OCI-LY1 (cell line): ENCODE results near the gene CARD11.

Experiments used
- CTCF ChIP-seq: fragments of 200-600 bp; sonication (generic), shearing (Covaris generic); IDR thresholded peaks from 2 replicates; pipeline ENCODE4 v1.5.1; 2017; ENCODE audit warnings: mild to moderate bottlenecking, antibody characterized with exemption, low read length, moderate library complexity, mixed read lengths
- EZH2 ChIP-seq: fragments of 200-600 bp; sonication (generic), shearing (Covaris generic); IDR thresholded peaks from 2 replicates; pipeline ENCODE4 v1.8.0; 2017; ENCODE audit warnings: borderline replicate concordance, mixed run types, mild to moderate bottlenecking, antibody characterized with exemption, low read length, moderate library complexity, mixed read lengths

- TF ChIP-seq CTCF (no peak), EZH2 (no peak)
Measured at GRCh38 chr7:2908103-2908683, 135.5 kb downstream of the CARD11 start.
